Body of pancreas (tissue), 4 donors: Measurements from ENCODE around the gene INF2.

Source experiments
- POLR2A ChIP-seq, 3 donors: fragments of 450-650 bp; IDR thresholded peaks; one replicate each; pipeline ENCODE4 v1.6.1; 2016; ENCODE audit warnings: antibody characterized with exemption in 3 of 3, mild to moderate bottlenecking in 2 of 3
- TF ChIP-seq, protein P1 (sequence below), 7 experiments: fragments of 450-650 bp in 4 of 7; fragments of 200-600 bp in 3 of 7; sonication (generic) in 3 of 7; IDR thresholded peaks; one replicate each; pipeline ENCODE4 v1.5.1; 2016 to 2019; ENCODE audit warnings: antibody characterized with exemption in 7 of 7

DNA sequence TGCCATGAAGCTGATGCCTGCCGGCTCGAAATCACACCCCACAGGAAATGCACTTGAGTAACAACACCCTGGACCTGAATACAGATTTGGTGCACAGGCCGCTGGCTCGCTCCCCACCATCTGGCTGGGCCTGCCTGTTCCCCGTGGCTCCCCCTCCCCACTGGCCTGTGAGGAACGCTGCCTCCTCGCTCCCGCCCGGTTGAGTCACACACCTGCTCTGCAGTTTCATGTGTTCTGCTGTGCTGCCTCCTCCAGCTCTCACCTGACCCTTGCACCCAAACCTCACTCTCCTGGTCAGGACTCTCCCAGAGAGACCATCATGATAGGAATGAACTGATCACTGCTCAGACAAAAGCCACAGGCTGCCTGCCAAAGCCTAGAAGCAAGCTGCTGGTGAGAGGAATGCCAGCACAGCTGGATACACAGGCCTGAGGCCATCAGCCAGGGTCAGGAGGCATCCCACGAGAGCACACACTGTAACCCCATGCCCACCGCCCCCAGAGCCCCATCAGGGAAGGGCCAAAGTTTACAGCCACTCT, 59.8 kb downstream of the INF2 start:
- TF ChIP-seq, protein P1, sequence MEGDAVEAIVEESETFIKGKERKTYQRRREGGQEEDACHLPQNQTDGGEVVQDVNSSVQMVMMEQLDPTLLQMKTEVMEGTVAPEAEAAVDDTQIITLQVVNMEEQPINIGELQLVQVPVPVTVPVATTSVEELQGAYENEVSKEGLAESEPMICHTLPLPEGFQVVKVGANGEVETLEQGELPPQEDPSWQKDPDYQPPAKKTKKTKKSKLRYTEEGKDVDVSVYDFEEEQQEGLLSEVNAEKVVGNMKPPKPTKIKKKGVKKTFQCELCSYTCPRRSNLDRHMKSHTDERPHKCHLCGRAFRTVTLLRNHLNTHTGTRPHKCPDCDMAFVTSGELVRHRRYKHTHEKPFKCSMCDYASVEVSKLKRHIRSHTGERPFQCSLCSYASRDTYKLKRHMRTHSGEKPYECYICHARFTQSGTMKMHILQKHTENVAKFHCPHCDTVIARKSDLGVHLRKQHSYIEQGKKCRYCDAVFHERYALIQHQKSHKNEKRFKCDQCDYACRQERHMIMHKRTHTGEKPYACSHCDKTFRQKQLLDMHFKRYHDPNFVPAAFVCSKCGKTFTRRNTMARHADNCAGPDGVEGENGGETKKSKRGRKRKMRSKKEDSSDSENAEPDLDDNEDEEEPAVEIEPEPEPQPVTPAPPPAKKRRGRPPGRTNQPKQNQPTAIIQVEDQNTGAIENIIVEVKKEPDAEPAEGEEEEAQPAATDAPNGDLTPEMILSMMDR (IDR thresholded peaks at IDR 0.05) = no peak
- no peak for TF ChIP-seq POLR2A (IDR thresholded peaks at IDR 0.05)
